Esophagus muscularis mucosa (tissue), 4 donors: ENCODE data around the gene YPEL2.
"Not testable (repeated sequence)": the region's sequence is repeated elsewhere in the genome, so short reads cannot be mapped to it uniquely, and the experiment has no call there.

Experiments used
- CTCF ChIP-seq, 3 experiments: fragments of 200-600 bp in 2 of 3; fragments of 450-650 bp in 1 of 3; sonication (generic) in 2 of 3; IDR thresholded peaks; one replicate each; pipeline ENCODE4 v1.5.1; 2017 to 2019; ENCODE audit warnings: antibody characterized with exemption in 3 of 3, mild to moderate bottlenecking in 2 of 3, moderate library complexity in 1 of 3
- EP300 ChIP-seq: sonication (generic); formaldehyde crosslinking; IDR thresholded peaks from one replicate; pipeline ENCODE4 v1.6.1; 2017; ENCODE audit warnings: antibody characterized with exemption
- POLR2A ChIP-seq: fragments of 450-650 bp; IDR thresholded peaks from one replicate; pipeline ENCODE4 v1.6.1; 2017; ENCODE audit warnings: antibody characterized with exemption, moderate library complexity, mild to moderate bottlenecking, low read depth

- TF ChIP-seq EP300; CTCF (IDR thresholded peaks at IDR 0.05); POLR2A: not testable (repeated sequence)
Observed at GRCh38 chr17:59412431-59412830, 81.0 kb downstream of the YPEL2 start.
